IPS-18a (cell line): ENCODE results near the gene STRA6.
A peak's percentile ranks its signal among the peaks of the same experiment; 100 is the strongest.

Source experiments
- H3K27ac ChIP-seq: one replicate; pipeline ENCODE4 v1.5.1; 2013; ENCODE audit warnings: low read length
- H3K27me3 ChIP-seq: one replicate; pipeline ENCODE4 v1.6.1; 2013; ENCODE audit warnings: mild to moderate bottlenecking, low read length; ENCODE audit not compliant: control insufficient read depth, insufficient read depth
- H3K36me3 ChIP-seq: one replicate; pipeline ENCODE4 v1.6.1; 2013; ENCODE audit warnings: low read depth, low read length; ENCODE audit not compliant: control insufficient read depth
- H3K4me1 ChIP-seq: one replicate; pipeline ENCODE4 v1.6.1; 2013; ENCODE audit warnings: low read depth, low read length; ENCODE audit not compliant: control insufficient read depth
- H3K4me3 ChIP-seq: one replicate; pipeline ENCODE4 v1.5.1; 2013; ENCODE audit warnings: low read length
- H3K9ac ChIP-seq: one replicate; pipeline ENCODE4 v1.6.1; 2013; ENCODE audit warnings: mild to moderate bottlenecking, low read length, moderate library complexity
- H3K9me3 ChIP-seq: one replicate; pipeline ENCODE4 v1.6.1; 2013; ENCODE audit warnings: low read depth, low read length; ENCODE audit not compliant: control insufficient read depth

STRA6 gene, protein sequence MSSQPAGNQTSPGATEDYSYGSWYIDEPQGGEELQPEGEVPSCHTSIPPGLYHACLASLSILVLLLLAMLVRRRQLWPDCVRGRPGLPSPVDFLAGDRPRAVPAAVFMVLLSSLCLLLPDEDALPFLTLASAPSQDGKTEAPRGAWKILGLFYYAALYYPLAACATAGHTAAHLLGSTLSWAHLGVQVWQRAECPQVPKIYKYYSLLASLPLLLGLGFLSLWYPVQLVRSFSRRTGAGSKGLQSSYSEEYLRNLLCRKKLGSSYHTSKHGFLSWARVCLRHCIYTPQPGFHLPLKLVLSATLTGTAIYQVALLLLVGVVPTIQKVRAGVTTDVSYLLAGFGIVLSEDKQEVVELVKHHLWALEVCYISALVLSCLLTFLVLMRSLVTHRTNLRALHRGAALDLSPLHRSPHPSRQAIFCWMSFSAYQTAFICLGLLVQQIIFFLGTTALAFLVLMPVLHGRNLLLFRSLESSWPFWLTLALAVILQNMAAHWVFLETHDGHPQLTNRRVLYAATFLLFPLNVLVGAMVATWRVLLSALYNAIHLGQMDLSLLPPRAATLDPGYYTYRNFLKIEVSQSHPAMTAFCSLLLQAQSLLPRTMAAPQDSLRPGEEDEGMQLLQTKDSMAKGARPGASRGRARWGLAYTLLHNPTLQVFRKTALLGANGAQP

GRCh38 chr15:74202452-74203401 is at the start of gene STRA6:
STRA6 (minus strand) TSS chr15:74202787; CDS start chr15:74202267, 520 bp downstream.
- no peaks in the 10 kb centered on the region for H3K9me3 ChIP-seq
- H3K27me3 ChIP-seq: peaks cover 2% of the 10 kb centered on the region
- H3K36me3 ChIP-seq: no peaks in the 10 kb centered on the region
- peaks cover 38% of the 10 kb centered on the region for H3K4me1 ChIP-seq
- peak within 1 kb of the TSS; percentile 53 for H3K4me3 ChIP-seq
- H3K27ac ChIP-seq: no peak within 1 kb of the TSS
- H3K9ac ChIP-seq: peak within 1 kb of the TSS; percentile 36

DNA sequence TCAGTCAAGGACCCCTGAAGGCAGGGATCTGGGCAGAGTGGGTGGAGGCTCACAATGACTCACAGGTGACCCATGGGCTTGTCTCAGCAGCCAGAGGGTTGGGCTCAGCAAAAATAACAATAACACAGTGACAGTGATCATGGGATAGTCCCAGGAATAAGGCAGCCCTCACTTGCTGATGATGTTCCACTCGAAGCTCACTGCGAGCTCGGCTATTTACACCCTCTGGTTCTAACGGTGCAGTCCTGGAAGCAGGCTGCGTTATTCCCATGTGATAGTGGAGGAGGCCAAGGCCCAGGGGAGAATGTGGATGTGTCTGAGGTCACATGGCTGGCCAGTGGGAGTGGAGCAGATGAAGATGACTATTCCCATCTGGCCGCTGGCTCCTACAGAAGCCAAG is 49.7 kb upstream of the STRA6 start:
- Histone ChIP-seq H3K27me3 (no peaks in the 10 kb centered on the region), H3K4me1 (peaks cover 7% of the 10 kb centered on the region), H3K9me3 (no peaks in the 10 kb centered on the region), H3K4me3 (no peak overlapping the region), H3K27ac (no peak overlapping the region), H3K9ac (no peak overlapping the region), H3K36me3 (no peaks in the 10 kb centered on the region)

DNA sequence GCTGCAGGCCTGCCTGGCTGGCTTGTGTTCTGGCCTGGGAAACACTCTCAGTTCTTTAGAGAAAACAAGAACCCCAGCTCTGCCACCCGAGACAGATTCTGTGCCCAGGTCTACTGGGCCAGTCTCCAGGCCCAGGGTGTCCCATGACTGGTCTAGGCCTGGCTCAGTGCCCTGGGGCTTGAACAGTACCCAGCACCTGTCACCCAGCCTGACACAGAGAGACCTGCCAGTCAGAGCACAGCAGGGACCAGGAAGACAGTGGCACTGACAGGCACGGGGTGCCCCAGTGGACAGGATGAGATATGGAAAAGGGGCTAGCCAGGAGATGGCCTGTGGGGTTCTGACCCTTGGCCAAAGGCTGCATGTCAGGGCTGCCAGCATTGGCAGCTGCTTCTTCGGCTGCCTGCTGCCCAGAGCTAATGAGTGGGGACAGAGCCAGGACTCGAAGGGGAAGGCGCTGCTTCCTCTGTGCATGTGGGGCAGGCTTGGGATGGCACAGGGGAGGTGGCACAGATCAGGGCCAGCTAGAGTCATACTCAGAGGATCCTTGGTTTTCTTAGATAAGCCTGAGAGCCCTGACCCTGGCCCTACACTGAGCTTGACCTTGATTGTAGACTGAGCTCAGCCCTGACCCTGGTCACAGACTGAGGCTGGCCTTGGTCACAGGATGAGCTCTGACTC is 48.7 kb upstream of the STRA6 start:
- Histone ChIP-seq H3K4me3 (no peak overlapping the region), H3K27me3 (peaks cover 2% of the 10 kb centered on the region), H3K4me1 (peaks cover 7% of the 10 kb centered on the region), H3K9me3 (no peaks in the 10 kb centered on the region), H3K36me3 (no peaks in the 10 kb centered on the region), H3K9ac (no peak overlapping the region), H3K27ac (no peak overlapping the region)

- no peaks in the 10 kb centered on the region for H3K36me3 ChIP-seq
- no peak overlapping the region for H3K4me3 ChIP-seq
- peaks cover 7% of the 10 kb centered on the region for H3K27me3 ChIP-seq
- H3K27ac ChIP-seq: no peak overlapping the region
- no peak overlapping the region for H3K9ac ChIP-seq
- H3K9me3 ChIP-seq: no peaks in the 10 kb centered on the region
- peaks cover 11% of the 10 kb centered on the region for H3K4me1 ChIP-seq
Measured at GRCh38 chr15:74250266-74250665, 47.7 kb upstream of the STRA6 start.

DNA sequence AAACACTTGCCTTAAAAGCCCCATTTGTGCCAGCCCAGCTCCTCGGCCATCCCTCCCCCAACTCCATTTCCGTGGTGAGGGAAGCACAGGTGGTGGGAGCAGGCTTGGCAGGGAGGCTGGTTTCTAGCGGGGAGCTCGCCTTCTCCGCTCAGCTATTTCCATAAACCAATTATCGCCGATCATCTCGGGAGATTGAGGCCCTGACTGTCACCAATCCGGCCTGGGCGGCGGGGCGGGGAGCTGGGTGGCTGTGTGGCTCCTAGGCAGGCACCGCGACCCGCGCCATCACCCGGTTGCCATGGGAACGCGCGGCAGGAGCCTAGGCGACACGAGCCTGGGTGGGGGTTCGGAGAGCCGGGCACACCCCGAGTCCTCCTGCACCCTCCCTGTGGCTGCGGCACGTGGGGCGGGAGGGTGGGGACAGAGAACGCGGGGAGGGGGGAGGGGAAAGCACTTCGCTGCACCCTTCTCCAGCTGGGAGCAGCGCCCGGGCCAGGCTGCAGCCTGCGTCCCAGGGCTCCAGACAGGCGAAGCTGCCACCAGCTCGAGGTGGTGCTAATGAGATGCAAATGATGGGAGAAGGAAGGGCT is 42.9 kb upstream of the STRA6 start:
- Histone ChIP-seq H3K27me3 (peaks cover 13% of the 10 kb centered on the region), H3K36me3 (no peaks in the 10 kb centered on the region), H3K4me3 (peak overlapping the region; percentile 41), H3K9ac (no peak overlapping the region), H3K9me3 (no peaks in the 10 kb centered on the region), H3K27ac (no peak overlapping the region), H3K4me1 (peaks cover 17% of the 10 kb centered on the region)

GRCh38 chr15:74244822-74245341 is 42.3 kb upstream of the STRA6 start:
- Histone ChIP-seq H3K36me3 (no peaks in the 10 kb centered on the region), H3K4me1 (peaks cover 17% of the 10 kb centered on the region), H3K9ac (no peak overlapping the region), H3K4me3 (peak overlapping the region; percentile 41), H3K27ac (no peak overlapping the region), H3K9me3 (no peaks in the 10 kb centered on the region), H3K27me3 (peaks cover 13% of the 10 kb centered on the region)

- H3K9ac ChIP-seq: no peak overlapping the region
- no peak overlapping the region for H3K4me3 ChIP-seq
- no peaks in the 10 kb centered on the region for H3K36me3 ChIP-seq
- H3K27ac ChIP-seq: no peak overlapping the region
- H3K9me3 ChIP-seq: no peaks in the 10 kb centered on the region
- H3K4me1 ChIP-seq: peaks cover 26% of the 10 kb centered on the region
- peaks cover 17% of the 10 kb centered on the region for H3K27me3 ChIP-seq
Measured at GRCh38 chr15:74243431-74243830, 40.8 kb upstream of the STRA6 start.

GRCh38 chr15:74242441-74243185 is 40.0 kb upstream of the STRA6 start:
- Histone ChIP-seq H3K27ac (no peak overlapping the region), H3K4me3 (no peak overlapping the region), H3K36me3 (no peaks in the 10 kb centered on the region), H3K4me1 (peaks cover 26% of the 10 kb centered on the region), H3K9ac (no peak overlapping the region), H3K9me3 (no peaks in the 10 kb centered on the region), H3K27me3 (peaks cover 17% of the 10 kb centered on the region)

GRCh38 chr15:74240897-74241614 is 38.5 kb upstream of the STRA6 start:
- Histone ChIP-seq H3K27ac (no peak overlapping the region), H3K36me3 (no peaks in the 10 kb centered on the region), H3K9ac (no peak overlapping the region), H3K4me1 (peaks cover 25% of the 10 kb centered on the region), H3K27me3 (peaks cover 13% of the 10 kb centered on the region), H3K4me3 (no peak overlapping the region), H3K9me3 (no peaks in the 10 kb centered on the region)
